Stimulated activated CD4-positive, alpha-beta T cell treated with anti-CD3 and anti-CD28 coated beads, TNF-alpha, amount 100 ng/mL, for 48 hours (primary cell): ENCODE results near the gene ITPR1.

Experiments
- DNase-seq, 3 donors: peaks; one replicate each; pipeline ENCODE4 v3.0.0-alpha.2; 2020; ENCODE audit warnings: low read depth in 3 of 3

The ITPR1 gene

GRCh38 chr3:4532535-4533112 is 39.5 kb downstream of the ITPR1 start:
- no peak for DNase-seq

- DNase-seq, result no peak
Measured at GRCh38 chr3:4533489-4534443, 40.6 kb downstream of the ITPR1 start.

GRCh38 chr3:4534906-4535305 is 41.8 kb downstream of the ITPR1 start:
- DNase-seq, result no peak

- DNase-seq, result no peak
Measured at GRCh38 chr3:4536260-4536659, 43.1 kb downstream of the ITPR1 start.

- no peak for DNase-seq
Measured at GRCh38 chr3:4540267-4540666, 47.1 kb downstream of the ITPR1 start.

GRCh38 chr3:4543110-4543509 is 50.0 kb downstream of the ITPR1 start:
- no peak for DNase-seq

GRCh38 chr3:4546346-4547178 is 53.4 kb downstream of the ITPR1 start:
- no peak for DNase-seq

GRCh38 chr3:4547799-4548198 is 54.7 kb downstream of the ITPR1 start:
- no peak for DNase-seq

- no peak for DNase-seq
Measured at GRCh38 chr3:4548356-4548755, 55.2 kb downstream of the ITPR1 start.

- no peak for DNase-seq
Measured at GRCh38 chr3:4548780-4549179, 55.6 kb downstream of the ITPR1 start.

GRCh38 chr3:4549896-4550295 is 56.7 kb downstream of the ITPR1 start:
- DNase-seq, result no peak

- no peak for DNase-seq
Measured at GRCh38 chr3:4551051-4551711, 58.0 kb downstream of the ITPR1 start.

GRCh38 chr3:4551794-4552442 is 58.8 kb downstream of the ITPR1 start:
- no peak for DNase-seq

GRCh38 chr3:4552811-4553210 is 59.7 kb downstream of the ITPR1 start:
- DNase-seq, result no peak

- no peak for DNase-seq
Measured at GRCh38 chr3:4561661-4562060, 68.5 kb downstream of the ITPR1 start.

- DNase-seq, result no peak
Measured at GRCh38 chr3:4562595-4562994, 69.4 kb downstream of the ITPR1 start.

GRCh38 chr3:4564270-4564669 is 71.1 kb downstream of the ITPR1 start:
- DNase-seq, result no peak

- DNase-seq, result no peak
Measured at GRCh38 chr3:4564928-4565586, 71.9 kb downstream of the ITPR1 start.

GRCh38 chr3:4565809-4566501 is 72.8 kb downstream of the ITPR1 start:
- no peak for DNase-seq

GRCh38 chr3:4568841-4569240 is 75.7 kb downstream of the ITPR1 start:
- no peak for DNase-seq
